Stimulated activated CD4-positive, alpha-beta T cell treated with anti-CD3 and anti-CD28 coated beads, Interleukin-12 subunit alpha, Interleukin-12 subunit beta, amount 100 ng/mL, for 48 hours (primary cell): ENCODE results near the gene AQR.
A peak's percentile ranks its signal among the peaks of the same experiment; 100 is the strongest.
"Not testable (repeated sequence)": the region's sequence is repeated elsewhere in the genome, so short reads cannot be mapped to it uniquely, and the experiment has no call there.

ENCODE experiments used
- DNase-seq, 3 donors: peaks; one replicate each; pipeline ENCODE4 v3.0.0-alpha.2; 2020; ENCODE audit warnings: low read depth in 2 of 3, low spot score in 1 of 3

Gene AQR

GRCh38 chr15:34969340-34970097 lies at the start of gene AQR:
Gene AQR, minus strand, starts transcription at chr15:34969742. Its CDS starts 129 bp downstream, at chr15:34969613.
- peak; percentile 89 to 92 (median 89) for DNase-seq

DNA sequence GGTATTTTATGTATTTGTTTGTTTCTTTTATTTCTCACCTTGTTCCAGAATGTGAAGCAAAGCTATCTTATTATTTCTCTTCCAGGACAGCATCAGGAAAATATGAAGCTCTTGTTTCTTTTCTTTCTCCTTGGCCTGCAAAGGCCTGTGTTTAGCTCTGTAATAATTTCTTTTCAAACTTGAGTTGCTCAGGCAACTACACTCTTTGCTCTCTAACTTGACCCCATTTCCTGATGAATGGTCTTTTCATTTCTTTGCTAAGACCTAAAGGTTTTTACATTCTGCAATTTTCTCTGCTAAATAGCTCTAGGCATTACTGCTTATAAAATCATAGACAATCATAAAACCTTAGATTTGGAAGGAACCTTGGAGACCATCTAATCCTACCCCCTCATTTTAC lies 44.7 kb upstream of the AQR start:
- DNase-seq: no peak

DNA sequence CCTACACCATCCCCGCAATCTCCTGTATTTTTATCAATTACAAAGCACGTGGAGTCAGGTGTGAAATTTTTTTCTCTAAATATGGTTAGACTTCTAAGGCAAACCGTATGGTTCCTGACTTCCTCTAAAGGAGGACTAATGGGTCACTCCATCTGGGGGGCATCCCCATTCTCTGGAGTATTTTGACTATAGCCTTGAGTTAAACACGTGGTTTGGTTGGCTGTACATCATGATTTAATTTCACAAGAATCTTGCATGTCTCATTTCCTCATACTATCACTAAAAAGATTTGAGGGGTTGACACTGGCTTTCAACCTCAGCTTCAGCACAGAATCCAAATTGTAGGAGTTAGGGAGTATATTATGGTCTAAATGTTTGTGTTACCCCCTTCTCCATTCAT lies 43.8 kb upstream of the AQR start:
- DNase-seq: no peak

DNA sequence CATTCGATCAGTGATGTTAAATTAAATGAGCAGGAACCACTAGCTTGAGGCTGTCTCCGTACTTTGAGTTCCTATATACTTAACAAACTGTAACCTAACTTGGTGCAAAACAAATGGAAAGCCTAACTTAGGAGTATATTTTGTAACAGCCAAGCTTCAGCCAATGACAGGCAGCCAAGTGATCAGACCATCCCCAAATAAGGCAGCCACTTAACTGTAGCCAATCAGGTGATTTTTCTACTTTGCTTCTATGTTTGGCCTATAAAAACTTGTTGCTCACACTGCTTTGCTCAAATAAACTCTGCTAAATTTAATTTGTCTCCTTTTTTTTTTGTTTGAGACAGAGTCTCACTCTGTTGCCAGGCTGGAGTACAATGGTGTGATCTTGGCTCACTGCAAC lies 37.9 kb upstream of the AQR start:
- no peak for DNase-seq

GRCh38 chr15:35005933-35006332 lies 36.4 kb upstream of the AQR start:
- DNase-seq: no peak

- DNase-seq: no peak
Observed at GRCh38 chr15:35003928-35004327, 34.4 kb upstream of the AQR start.

DNA sequence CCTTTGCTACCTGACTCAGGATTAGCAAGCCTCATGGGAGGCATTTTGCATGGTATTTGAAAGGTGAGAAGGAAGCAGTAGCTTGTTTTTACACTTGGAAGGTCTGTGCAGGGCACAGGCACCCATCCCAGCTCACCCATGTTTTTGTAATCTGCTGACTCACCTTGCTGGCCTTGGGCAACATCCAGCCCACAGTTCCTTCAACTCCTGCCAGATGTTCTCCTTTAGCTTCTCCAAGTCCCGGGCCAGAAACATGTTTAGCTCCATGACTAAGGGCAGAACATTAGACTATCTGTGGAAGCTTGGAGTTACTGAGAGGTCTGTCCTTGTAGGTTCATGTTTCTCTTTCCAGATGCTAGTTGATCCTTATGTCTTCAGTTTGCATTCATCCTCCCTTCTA lies 31.0 kb upstream of the AQR start:
- DNase-seq: no peak

DNA sequence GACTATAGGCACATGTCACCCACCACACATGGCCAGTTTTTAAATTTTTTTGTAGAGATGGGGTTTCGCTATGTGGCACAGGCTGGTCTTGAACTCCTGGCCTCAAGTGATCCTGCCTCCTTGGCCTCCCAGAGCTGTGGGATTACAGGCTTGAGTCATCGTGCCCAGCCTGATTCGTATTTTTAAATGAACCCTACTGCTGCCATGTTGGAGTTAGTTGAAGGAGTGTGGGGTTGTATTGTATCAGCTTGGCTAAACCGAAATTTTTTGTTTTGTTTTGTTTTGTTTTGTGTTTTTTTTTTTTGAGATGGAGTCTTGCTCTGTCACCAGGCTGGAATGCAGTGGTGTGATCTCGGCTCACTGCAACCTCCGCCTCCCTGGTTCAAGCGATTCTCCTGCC lies 30.4 kb upstream of the AQR start:
- no peak for DNase-seq

DNA sequence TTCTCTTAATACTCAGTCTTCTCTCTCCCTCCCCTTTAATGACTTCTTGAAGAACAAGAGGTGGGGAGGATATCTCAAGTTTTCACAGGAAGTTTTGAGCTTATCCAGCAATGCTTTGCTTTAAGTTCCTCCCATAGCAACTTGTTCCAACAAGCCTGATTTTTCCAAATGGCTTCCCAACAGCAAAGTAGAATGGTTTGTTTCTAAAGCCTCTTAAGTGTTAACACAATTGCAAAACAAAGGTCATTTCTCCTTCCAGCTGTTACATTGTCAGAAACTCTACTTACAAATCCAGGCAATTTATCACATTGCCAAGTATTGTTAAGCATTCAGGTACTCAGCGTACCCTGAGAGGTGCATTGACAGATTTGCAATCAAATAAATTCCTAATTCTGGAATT lies 25.4 kb upstream of the AQR start:
- no peak for DNase-seq

GRCh38 chr15:34993877-34994276 lies 24.3 kb upstream of the AQR start:
- peak in 1 of 3 donors; percentile 35 for DNase-seq

DNA sequence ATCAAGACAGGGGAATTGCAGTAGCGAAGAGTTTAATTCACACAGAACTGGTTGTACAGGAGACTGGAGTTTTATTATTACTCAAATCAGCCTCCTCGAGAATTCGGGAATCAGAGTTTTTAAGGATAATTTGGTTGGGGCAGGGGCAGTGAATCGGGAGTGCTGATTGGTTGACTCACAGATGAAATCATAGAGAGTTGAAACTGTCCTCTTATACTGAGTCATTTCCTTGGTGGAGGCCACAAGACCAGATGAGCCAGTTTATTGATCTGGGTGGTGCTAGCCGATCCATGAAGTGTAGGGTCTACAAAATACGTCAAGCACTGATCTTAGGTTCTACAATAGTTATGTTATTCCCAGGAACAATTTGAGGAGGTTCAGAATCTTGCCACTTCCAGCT lies 23.9 kb upstream of the AQR start:
- no peak for DNase-seq

GRCh38 chr15:34988027-34988902 lies 18.7 kb upstream of the AQR start, which contains the start of gene ZNF770:
Gene ZNF770, minus strand, starts transcription at chr15:34988287. Its CDS starts 4,853 bp downstream, at chr15:34983434.
- DNase-seq: peak; percentile 72 to 86 (median 75)

- no peak for DNase-seq
Observed at GRCh38 chr15:34987609-34988026, 18.1 kb upstream of the AQR start.

DNA sequence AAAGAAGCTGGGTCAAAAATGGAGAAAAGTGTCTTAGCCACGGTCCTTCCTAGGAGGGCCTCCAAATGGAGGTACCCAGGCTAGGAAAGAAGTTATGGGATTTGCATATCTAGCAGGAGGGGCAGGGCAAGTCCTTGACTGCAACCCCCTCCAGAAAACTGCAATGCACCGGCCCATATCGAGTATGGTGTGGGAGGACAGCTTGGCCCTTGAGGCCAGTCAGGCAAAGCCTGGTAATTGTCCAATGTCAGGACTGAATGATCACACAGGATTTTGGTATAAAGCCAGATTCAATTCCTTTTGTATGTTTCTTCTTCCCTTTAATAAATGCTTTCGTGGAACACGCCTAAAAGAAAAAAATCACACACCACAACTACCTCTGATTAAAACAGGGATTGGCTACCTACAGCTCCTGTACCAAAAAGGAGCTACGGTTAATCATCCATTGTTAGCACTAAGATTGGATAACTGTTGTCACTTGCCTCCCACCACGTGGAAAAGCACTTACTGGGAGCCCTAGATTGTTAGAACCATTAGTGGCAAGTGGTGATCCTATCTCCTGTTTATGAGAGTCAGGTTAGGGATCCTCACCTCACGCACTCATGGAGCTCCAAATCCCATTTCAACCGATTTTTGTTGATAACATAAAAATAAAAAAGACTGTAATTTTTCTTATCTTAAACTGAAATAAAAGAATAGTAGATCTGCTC lies 17.4 kb upstream of the AQR start:
- DNase-seq: no peak

GRCh38 chr15:34986326-34986725 lies 16.8 kb upstream of the AQR start:
- no peak for DNase-seq

DNA sequence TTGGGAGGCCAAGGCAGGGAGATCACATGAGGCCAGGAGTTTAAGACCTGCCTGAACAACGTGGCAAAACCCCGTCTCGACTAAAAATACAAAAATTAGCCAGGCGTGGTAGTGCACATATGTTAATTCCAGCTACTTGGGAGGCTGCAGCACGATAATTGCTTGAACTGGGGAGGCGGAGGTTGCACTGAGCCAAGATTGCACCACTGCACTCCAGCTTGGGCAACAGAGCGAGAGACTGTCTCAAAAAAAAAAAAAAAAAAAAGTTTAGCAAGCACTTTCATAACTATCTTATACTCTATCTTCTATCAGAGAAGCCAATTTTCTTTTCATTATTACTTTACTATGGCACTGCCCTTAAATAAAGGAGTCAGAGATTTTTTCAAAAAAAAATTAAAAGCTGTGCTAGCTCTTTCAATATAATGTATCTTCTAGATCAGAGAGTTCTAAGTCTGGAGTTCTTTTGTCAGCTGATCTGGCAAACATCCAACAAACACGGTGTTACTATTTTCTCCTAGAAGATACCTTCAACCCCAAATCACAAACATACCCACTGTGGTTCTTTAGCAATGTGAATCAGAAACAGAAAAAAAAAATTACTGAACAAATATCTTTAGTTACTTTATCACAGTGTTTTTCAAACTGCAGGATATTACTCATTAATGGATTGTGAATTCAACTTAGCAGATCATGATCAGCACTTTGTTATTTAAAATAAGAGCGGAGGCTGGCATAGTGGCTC lies 15.5 kb upstream of the AQR start:
- no peak for DNase-seq

- DNase-seq: no peak
Observed at GRCh38 chr15:34976743-34977142, 7.2 kb upstream of the AQR start.

DNA sequence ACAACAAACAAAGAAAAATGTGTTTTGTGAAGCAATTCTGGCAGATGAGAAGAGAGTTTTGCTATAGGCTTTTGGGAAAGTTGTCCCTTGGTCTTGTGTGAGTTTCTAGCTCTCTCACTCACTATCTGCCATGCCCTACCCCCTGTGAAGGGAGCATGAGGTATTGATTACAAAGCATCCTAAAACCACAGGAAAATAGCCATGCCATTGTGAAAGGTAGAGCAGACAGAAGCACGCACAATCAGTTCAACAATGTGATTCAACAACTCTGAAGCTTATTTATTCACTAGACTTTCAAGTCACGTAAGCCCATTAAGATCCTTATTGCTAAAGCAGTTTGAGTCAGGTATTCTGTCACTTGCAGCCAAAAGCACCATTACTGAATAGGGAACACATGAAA lies 6.5 kb upstream of the AQR start:
- DNase-seq: no peak

DNA sequence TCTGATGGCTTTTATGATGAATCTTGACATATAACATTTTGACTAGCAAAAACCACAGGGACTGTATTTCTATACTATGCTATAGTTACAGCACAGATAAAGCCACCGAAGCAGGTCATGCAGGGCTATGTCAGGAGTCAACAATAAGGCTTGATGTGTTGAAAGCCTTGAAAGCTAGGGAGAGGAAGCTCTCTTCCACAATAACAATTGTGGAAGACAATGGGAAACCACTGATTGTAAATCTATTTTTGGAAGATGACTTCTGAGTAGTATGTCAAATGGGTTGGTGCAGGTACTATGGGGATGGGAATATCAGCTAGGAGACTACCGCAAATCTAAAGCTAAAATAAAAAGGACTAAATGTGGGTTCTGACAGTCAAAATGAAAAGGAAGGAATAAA lies 4.0 kb upstream of the AQR start:
- no peak for DNase-seq

- not testable (repeated sequence) for DNase-seq
Observed at GRCh38 chr15:34970098-34970643, 629 bp upstream of the AQR start.

GRCh38 chr15:34964277-34964676 lies 5.3 kb downstream of the AQR start:
- DNase-seq: no peak
